ENCODE measurements around the gene ARRDC2. TPM values are rescaled to one million over a fixed set of nuclear protein-coding genes. Genes with fewer than 3 reads are reported as not detected.

ARRDC2 gene
- total and polyA plus RNA-seq, 10 of the 15 experiments (the other 5 are each of a cell fraction or from before 2014, with no cell fraction given), result 0.48 to 10.1 (median 4.8) TPM

DNA sequence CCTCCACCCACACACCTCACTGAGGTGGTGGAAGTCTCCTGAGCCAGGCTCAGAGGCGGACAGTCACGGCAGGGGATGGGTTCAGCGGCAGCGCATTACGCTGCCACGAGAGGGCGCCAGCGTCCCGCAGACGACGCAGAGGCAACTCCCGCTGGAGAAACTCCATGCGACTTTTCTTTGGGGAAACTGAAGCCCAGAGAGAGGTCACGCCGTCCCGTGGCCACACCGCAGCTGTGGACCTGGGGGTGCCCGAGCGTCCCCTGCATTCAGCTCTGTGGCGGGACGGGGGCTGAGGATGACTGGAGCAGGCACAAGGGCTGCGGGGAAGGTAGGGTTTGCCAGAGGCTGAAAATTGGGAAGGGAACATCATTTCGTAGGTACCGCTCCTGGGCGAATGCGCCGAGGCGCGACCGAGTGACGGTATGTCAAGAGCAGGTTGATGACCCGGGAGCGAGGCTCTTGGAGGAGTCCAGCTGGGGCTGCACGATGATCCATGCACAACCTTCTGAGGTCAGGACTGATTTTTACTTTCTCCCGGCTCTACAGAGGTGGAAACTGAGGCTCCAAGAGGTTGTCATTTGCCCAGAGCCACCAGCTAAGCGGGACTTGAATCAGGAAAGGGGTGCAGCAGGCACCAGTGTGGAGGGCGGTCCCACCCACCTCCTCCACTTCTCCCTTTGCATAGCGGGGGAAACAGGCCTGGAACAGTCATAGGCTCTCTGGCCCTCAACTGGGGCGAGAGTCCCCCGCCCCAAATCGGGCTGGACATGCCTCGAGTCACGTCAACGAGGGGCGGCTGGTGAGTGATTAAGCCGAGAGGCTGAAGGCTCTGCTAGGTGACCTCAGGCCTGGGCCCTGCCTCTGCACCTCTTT, 690 bp upstream of the ARRDC2 start (continued):
- TF ChIP-seq PAX8 (IDR thresholded peaks at IDR 0.05) (no peak), BHLHE40 (IDR thresholded peaks at IDR 0.05; ENCODE audit: borderline replicate concordance in 1 of 2, low read depth in 2 of 2, low read length in 1 of 2) (peak; percentile 48 to 53; a peak in 3 of 4 replicates), NR2F1 (conservative IDR thresholded peaks at IDR 0.05) (0 out of 2 replicates have a peak, but pooled peaks have one; percentile 25), MEF2B (IDR thresholded peaks at IDR 0.05; ENCODE audit: partially characterized antibody, poor library complexity, severe bottlenecking) (no peak), MYC (IDR thresholded peaks at IDR 0.05; ENCODE audit: insufficient read depth, insufficient read length, insufficient replicate concordance, low read length, severe bottlenecking) (no peak), MTA2 (IDR thresholded peaks at IDR 0.05; ENCODE audit: low read depth) (no peak), SP1 (IDR thresholded peaks at IDR 0.05; ENCODE audit: low read depth, low read length) (no peak), CBX3 (IDR thresholded peaks at IDR 0.05; ENCODE audit: borderline replicate concordance, low read depth) (no peak), CBFB (IDR thresholded peaks at IDR 0.05; ENCODE audit: low read depth) (no peak), CHD1 (IDR thresholded peaks at IDR 0.05; ENCODE audit: low read depth, low read length) (no peak), JUNB (IDR thresholded peaks at IDR 0.05) (no peak), WRNIP1 (IDR thresholded peaks at IDR 0.05; ENCODE audit: borderline replicate concordance, low read depth, low read length) (no peak), ZBED1 (IDR thresholded peaks at IDR 0.05; ENCODE audit: borderline replicate concordance) (no peak), FOXM1 (IDR thresholded peaks at IDR 0.05; ENCODE audit: low read depth, low read length) (peak; percentile 62; the same call in 1 of the 2 replicates)
- TF ChIP-seq, protein P1, sequence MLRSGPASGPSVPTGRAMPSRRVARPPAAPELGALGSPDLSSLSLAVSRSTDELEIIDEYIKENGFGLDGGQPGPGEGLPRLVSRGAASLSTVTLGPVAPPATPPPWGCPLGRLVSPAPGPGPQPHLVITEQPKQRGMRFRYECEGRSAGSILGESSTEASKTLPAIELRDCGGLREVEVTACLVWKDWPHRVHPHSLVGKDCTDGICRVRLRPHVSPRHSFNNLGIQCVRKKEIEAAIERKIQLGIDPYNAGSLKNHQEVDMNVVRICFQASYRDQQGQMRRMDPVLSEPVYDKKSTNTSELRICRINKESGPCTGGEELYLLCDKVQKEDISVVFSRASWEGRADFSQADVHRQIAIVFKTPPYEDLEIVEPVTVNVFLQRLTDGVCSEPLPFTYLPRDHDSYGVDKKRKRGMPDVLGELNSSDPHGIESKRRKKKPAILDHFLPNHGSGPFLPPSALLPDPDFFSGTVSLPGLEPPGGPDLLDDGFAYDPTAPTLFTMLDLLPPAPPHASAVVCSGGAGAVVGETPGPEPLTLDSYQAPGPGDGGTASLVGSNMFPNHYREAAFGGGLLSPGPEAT (IDR thresholded peaks at IDR 0.05; ENCODE audit: low read depth), result peak; percentile 67; the same call in 1 of the 2 replicates
- TF ChIP-seq, protein P2, sequence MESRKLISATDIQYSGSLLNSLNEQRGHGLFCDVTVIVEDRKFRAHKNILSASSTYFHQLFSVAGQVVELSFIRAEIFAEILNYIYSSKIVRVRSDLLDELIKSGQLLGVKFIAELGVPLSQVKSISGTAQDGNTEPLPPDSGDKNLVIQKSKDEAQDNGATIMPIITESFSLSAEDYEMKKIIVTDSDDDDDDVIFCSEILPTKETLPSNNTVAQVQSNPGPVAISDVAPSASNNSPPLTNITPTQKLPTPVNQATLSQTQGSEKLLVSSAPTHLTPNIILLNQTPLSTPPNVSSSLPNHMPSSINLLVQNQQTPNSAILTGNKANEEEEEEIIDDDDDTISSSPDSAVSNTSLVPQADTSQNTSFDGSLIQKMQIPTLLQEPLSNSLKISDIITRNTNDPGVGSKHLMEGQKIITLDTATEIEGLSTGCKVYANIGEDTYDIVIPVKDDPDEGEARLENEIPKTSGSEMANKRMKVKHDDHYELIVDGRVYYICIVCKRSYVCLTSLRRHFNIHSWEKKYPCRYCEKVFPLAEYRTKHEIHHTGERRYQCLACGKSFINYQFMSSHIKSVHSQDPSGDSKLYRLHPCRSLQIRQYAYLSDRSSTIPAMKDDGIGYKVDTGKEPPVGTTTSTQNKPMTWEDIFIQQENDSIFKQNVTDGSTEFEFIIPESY (IDR thresholded peaks at IDR 0.05), result no peak
- TF ChIP-seq, protein P3, sequence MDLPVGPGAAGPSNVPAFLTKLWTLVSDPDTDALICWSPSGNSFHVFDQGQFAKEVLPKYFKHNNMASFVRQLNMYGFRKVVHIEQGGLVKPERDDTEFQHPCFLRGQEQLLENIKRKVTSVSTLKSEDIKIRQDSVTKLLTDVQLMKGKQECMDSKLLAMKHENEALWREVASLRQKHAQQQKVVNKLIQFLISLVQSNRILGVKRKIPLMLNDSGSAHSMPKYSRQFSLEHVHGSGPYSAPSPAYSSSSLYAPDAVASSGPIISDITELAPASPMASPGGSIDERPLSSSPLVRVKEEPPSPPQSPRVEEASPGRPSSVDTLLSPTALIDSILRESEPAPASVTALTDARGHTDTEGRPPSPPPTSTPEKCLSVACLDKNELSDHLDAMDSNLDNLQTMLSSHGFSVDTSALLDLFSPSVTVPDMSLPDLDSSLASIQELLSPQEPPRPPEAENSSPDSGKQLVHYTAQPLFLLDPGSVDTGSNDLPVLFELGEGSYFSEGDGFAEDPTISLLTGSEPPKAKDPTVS (IDR thresholded peaks at IDR 0.05; ENCODE audit: low read depth, low read length), result no peak
- TF ChIP-seq, protein P4, sequence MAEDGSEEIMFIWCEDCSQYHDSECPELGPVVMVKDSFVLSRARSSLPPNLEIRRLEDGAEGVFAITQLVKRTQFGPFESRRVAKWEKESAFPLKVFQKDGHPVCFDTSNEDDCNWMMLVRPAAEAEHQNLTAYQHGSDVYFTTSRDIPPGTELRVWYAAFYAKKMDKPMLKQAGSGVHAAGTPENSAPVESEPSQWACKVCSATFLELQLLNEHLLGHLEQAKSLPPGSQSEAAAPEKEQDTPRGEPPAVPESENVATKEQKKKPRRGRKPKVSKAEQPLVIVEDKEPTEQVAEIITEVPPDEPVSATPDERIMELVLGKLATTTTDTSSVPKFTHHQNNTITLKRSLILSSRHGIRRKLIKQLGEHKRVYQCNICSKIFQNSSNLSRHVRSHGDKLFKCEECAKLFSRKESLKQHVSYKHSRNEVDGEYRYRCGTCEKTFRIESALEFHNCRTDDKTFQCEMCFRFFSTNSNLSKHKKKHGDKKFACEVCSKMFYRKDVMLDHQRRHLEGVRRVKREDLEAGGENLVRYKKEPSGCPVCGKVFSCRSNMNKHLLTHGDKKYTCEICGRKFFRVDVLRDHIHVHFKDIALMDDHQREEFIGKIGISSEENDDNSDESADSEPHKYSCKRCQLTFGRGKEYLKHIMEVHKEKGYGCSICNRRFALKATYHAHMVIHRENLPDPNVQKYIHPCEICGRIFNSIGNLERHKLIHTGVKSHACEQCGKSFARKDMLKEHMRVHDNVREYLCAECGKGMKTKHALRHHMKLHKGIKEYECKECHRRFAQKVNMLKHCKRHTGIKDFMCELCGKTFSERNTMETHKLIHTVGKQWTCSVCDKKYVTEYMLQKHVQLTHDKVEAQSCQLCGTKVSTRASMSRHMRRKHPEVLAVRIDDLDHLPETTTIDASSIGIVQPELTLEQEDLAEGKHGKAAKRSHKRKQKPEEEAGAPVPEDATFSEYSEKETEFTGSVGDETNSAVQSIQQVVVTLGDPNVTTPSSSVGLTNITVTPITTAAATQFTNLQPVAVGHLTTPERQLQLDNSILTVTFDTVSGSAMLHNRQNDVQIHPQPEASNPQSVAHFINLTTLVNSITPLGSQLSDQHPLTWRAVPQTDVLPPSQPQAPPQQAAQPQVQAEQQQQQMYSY (CRISPR knock-in tag; IDR thresholded peaks at IDR 0.05), result no peak
- TF ChIP-seq, protein P5, sequence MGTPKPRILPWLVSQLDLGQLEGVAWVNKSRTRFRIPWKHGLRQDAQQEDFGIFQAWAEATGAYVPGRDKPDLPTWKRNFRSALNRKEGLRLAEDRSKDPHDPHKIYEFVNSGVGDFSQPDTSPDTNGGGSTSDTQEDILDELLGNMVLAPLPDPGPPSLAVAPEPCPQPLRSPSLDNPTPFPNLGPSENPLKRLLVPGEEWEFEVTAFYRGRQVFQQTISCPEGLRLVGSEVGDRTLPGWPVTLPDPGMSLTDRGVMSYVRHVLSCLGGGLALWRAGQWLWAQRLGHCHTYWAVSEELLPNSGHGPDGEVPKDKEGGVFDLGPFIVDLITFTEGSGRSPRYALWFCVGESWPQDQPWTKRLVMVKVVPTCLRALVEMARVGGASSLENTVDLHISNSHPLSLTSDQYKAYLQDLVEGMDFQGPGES (IDR thresholded peaks at IDR 0.05), result 0 out of 2 replicates have a peak, but pooled peaks have one; percentile 13

All from GM12878 (cell line).